ENCODE results near the gene AKAP6. TPM values are rescaled to one million over a fixed set of nuclear protein-coding genes. Genes with fewer than 3 reads are reported as not detected.

Gene AKAP6
- total RNA-seq, 1 donor from 2014 or later, result 1.3 TPM

DNA sequence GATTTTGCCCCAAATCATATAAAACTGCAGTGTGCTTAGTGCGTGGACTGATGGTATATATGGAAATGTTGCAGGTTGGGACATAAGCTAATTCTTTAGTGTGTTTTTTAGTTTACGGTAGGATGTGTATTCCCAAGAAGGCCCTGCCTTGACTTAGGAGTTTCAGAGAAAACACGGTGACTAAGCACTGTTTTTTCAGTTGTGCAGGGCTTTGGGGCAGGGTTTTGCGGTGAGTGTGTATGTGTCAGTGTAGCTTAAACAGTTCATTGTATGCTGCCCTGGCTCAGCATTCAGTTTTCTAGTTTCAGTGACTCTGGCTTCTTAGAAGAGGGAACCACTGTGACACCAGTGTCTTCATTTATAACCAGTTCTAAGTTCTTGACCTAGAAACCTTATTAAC is 101.2 kb downstream of the AKAP6 start:
- TF ChIP-seq CTCF (IDR thresholded peaks at IDR 0.05; ENCODE audit: insufficient read depth, low read length, poor library complexity, severe bottlenecking), result no peak
- Histone ChIP-seq H3K4me3 (ENCODE audit: low read depth, low read length) (no peak overlapping the region), H3K27me3 (ENCODE audit: control insufficient read depth, insufficient read depth, low read length) (no peaks in the 10 kb centered on the region), H3K36me3 (ENCODE audit: control insufficient read depth, insufficient read depth, low read length) (no peaks in the 10 kb centered on the region)
- no peak for DNase-seq (ENCODE audit: low read depth)

DNA sequence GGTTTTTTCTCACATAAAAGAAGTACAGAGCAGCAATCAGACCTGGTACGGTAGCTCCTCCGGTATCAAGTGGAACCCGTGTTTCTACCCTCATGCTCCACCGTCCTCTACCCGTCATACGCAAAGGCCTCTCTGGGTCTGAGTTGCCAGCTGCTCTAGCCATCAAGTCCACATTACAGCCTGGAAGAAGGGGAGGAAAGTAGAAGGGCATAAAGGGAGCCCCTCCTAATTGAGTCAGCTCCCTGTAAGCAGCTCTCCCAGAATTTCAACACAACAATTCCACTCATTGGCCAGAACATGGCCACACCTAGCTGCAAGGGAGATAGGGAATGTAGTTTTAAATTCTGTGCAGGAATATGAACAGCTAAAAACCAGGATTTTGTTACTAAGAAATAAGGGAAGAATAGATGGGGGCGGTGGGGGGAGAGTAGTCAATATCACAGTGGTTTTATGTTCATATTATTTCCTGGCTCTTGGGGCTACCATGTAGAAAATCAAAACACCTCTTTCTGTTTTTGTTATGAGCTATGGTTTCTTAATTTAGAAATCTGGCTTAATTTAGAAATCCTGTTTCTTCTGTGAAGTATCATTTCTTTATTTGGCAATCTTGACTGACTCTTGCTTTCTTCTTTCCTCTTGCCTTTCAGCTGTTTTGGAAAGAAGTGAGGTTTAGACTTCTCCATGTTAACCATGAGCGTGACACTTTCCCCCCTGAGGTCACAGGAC is 103.9 kb downstream of the AKAP6 start:
- Histone ChIP-seq H3K4me3 (ENCODE audit: low read depth, low read length) (no peak overlapping the region), H3K27me3 (ENCODE audit: control insufficient read depth, insufficient read depth, low read length) (no peaks in the 10 kb centered on the region), H3K36me3 (ENCODE audit: control insufficient read depth, insufficient read depth, low read length) (no peaks in the 10 kb centered on the region)
- TF ChIP-seq CTCF (IDR thresholded peaks at IDR 0.05; ENCODE audit: insufficient read depth, low read length, poor library complexity, severe bottlenecking), result no peak
- no peak for DNase-seq (ENCODE audit: low read depth)

DNA sequence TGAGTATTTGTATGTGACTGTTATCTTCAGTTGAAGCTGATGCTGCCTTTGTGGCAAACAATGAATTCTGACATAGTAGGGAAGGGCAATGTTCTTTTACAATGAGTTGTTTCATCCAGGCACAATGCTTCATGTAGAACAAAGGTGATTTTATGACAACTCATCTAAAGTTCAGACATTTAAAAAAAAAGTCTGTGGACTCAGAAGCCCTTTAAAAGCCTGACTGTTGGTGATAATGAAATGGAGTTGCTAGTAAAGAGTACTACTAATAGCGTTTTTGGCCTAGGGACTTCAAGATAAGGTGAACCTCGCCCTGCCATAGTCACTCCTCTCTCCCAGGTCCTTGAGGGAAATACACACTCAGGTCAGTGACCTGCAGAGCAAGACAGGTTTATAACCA is 105.1 kb downstream of the AKAP6 start:
- Histone ChIP-seq H3K36me3 (ENCODE audit: control insufficient read depth, insufficient read depth, low read length) (no peaks in the 10 kb centered on the region), H3K27me3 (ENCODE audit: control insufficient read depth, insufficient read depth, low read length) (no peaks in the 10 kb centered on the region), H3K4me3 (ENCODE audit: low read depth, low read length) (no peak overlapping the region)
- no peak for TF ChIP-seq CTCF (IDR thresholded peaks at IDR 0.05; ENCODE audit: insufficient read depth, low read length, poor library complexity, severe bottlenecking)
- DNase-seq (ENCODE audit: low read depth), result no peak

GRCh38 chr14:32434880-32435279 is 105.8 kb downstream of the AKAP6 start:
- DNase-seq (ENCODE audit: low read depth), result no peak

DNA sequence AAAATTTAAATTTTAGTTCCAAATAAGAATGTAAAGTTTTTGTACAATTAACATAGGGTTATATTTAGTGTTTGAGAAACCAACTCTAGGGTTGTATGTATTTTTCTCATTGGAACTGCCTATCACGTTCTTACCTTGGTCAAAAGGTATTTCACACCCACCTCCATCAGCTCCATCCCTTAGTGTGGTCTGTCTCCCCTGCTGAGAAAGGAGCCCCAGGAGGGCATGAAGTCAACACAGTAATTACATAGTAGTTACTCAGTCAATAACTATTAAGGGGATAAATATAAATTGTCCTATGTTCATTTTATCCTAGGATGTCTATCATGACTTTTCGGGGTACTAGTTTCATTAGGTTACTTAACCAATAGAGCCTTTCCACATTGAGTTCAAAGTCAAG is 106.3 kb downstream of the AKAP6 start:
- Histone ChIP-seq H3K27me3 (ENCODE audit: control insufficient read depth, insufficient read depth, low read length) (no peaks in the 10 kb centered on the region), H3K36me3 (ENCODE audit: control insufficient read depth, insufficient read depth, low read length) (no peaks in the 10 kb centered on the region), H3K4me3 (ENCODE audit: low read depth, low read length) (no peak overlapping the region)
- no peak for TF ChIP-seq CTCF (IDR thresholded peaks at IDR 0.05; ENCODE audit: insufficient read depth, low read length, poor library complexity, severe bottlenecking)
- no peak for DNase-seq (ENCODE audit: low read depth)

More at GRCh38 chr14:32434880-32435279, 105.8 kb downstream of the AKAP6 start:
- no peak overlapping the region for H3K4me3 ChIP-seq (ENCODE audit: low read depth, low read length)
- H3K27me3 ChIP-seq (ENCODE audit: control insufficient read depth, insufficient read depth, low read length), result no peaks in the 10 kb centered on the region
- no peaks in the 10 kb centered on the region for H3K36me3 ChIP-seq (ENCODE audit: control insufficient read depth, insufficient read depth, low read length)
- no peak for TF ChIP-seq CTCF (IDR thresholded peaks at IDR 0.05; ENCODE audit: insufficient read depth, low read length, poor library complexity, severe bottlenecking)

DNA sequence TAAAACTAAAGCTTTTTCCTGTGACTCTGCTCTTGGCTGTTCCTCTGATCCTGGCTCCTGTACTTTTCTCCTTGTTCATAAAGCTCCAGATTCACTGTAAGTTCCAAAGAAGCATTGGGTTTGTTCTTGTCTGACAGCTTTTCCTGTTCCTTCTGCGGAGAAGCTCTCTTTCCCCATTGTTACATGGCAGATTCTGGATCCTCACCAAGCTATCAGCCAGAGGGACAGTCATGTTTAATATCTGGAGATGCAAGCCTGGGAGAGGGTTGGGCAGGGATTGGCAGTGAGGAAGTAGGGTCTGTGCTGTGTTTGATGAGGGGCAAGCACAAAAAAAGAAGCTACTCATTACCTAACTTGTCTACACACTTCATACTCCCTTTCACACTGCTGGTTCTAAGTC is 107.9 kb downstream of the AKAP6 start:
- Histone ChIP-seq H3K4me3 (ENCODE audit: low read depth, low read length) (no peak overlapping the region), H3K36me3 (ENCODE audit: control insufficient read depth, insufficient read depth, low read length) (no peaks in the 10 kb centered on the region), H3K27me3 (ENCODE audit: control insufficient read depth, insufficient read depth, low read length) (no peaks in the 10 kb centered on the region)
- no peak for DNase-seq (ENCODE audit: low read depth)
- TF ChIP-seq CTCF (IDR thresholded peaks at IDR 0.05; ENCODE audit: insufficient read depth, low read length, poor library complexity, severe bottlenecking), result no peak

All from kidney epithelial cell (primary cell).